C4-2B (cell line): ENCODE data around the gene RPL27A.

Experiments used
- H3K27ac ChIP-seq: fragments of 450-650 bp; 2 replicates; pipeline ENCODE4 v1.5.1; 2017
- ZFX ChIP-seq: fragments of 450-650 bp; IDR thresholded peaks from 2 replicates; pipeline ENCODE4 v1.6.1; 2017
- TF ChIP-seq, protein P1 (sequence below): fragments of 450-650 bp; conservative IDR thresholded peaks from 2 replicates; pipeline ENCODE4 v1.5.1; 2017; ENCODE audit warnings: mild to moderate bottlenecking

Gene RPL27A

DNA sequence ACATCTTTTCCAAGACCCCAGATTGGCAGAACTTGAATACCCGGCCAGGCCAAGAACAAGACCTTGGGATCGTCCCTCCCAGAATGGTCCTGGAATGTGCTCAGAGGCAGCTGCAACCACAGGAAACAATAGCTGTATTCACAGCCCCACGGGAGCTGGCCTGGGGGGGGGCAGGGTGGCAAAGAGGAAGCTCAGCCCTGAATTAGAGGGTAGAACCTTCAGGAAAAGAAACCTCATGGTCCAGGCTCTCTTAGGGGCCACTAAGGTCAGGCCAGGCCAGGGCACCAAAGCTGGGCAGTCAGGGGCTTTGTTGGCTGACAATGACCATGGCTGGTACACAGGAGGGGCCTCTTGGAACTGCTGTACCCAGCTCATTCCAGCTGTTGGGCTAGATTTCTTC is 17.3 kb downstream of the RPL27A start:
- no peak overlapping the region for H3K27ac ChIP-seq
- TF ChIP-seq ZFX = no peak
- TF ChIP-seq, protein P1, sequence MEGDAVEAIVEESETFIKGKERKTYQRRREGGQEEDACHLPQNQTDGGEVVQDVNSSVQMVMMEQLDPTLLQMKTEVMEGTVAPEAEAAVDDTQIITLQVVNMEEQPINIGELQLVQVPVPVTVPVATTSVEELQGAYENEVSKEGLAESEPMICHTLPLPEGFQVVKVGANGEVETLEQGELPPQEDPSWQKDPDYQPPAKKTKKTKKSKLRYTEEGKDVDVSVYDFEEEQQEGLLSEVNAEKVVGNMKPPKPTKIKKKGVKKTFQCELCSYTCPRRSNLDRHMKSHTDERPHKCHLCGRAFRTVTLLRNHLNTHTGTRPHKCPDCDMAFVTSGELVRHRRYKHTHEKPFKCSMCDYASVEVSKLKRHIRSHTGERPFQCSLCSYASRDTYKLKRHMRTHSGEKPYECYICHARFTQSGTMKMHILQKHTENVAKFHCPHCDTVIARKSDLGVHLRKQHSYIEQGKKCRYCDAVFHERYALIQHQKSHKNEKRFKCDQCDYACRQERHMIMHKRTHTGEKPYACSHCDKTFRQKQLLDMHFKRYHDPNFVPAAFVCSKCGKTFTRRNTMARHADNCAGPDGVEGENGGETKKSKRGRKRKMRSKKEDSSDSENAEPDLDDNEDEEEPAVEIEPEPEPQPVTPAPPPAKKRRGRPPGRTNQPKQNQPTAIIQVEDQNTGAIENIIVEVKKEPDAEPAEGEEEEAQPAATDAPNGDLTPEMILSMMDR = no peak

DNA sequence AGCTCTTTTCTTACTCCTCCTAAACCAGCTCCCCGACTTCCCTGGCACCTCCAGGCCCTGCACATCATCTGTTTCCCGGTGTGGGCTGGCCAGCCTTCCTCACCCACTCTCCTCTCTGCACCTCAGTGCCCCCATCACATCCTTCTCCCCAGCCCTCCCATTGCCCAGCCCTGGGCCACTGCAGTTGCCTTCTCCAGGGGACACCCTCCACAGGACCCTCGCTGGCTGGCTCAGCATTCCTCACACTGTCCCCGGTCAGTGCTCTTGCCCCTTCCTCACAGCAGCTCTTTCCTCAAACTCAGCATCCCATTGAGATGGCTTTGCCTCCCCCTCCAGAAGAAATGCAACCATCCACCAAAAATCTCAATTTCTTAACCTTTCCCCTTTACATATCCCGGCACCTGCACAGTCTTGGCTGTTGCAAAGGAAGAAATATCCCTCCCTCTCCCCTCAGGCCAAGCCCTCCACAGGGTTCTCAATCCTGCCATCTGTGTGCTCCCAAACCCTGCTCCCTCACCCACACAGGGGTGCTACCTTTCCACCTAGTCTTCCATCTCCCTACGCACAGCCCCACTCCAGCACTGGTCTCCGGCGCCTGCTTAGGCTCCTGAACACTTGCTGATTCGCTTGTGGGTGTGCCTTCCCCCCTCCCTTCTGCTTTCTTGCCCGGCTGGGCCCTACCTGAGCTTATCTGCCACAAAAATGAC is 19.5 kb downstream of the RPL27A start:
- H3K27ac ChIP-seq = no peak overlapping the region
- TF ChIP-seq, protein P1 = no peak

DNA sequence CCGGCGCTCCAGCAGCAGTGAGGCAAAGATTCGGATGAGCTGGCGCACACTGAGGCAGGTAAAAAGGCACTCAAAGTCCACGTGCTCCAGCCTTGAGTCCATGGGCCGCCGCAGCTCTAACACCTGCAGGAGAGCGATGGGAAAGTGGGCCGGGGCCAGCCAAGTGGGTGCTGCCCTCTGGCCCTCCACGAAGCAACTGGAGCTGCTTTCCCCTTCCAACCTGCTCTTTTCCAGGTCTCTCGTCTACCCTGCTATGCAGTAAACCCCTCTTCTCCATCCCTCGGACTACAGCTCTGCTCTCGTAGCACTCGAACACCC is 20.0 kb downstream of the RPL27A start:
- H3K27ac ChIP-seq = no peak overlapping the region
- TF ChIP-seq, protein P1 = no peak
- no peak for TF ChIP-seq ZFX

DNA sequence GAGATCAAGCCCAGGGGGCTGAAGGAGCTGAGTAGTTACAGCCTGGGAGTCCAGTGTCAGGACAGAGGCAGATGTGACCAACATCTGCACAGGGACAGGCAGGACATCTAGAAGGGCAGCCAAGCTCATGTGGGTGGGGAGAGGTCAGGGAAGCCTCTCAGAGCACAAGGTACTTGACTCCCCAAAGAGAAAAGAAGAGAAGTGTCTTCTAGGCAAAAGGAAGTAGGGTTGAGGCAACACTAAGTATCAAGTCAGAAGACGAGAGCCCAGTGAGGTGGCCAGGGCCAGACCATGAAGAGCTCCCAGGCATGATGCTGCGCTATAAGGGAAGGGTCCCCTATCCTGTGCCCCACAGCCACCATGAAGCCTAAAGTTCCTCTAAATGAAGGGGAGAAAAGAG is 21.5 kb downstream of the RPL27A start:
- TF ChIP-seq ZFX = no peak
- TF ChIP-seq, protein P1 = no peak
- no peak overlapping the region for H3K27ac ChIP-seq

DNA sequence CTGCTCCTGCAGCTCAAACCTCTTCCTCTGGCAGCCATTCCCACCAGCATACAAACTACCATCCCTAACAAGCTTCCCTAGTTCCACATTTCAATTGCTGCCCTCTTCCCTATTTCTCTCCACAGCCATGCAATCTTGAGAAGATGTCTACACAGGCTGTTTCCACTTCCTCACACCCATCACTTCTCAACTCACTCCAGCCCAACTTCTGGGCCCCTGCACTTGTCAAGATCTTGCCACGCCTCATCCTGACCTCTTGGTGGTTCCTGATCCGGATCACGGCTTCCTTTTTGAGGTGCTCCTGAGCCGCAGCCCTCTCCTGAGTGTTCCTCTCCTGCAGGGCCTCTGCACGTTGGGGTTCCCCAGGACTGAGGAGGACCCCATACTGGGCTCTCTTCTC is 22.6 kb downstream of the RPL27A start:
- H3K27ac ChIP-seq = no peak overlapping the region
- no peak for TF ChIP-seq ZFX
- TF ChIP-seq, protein P1 = no peak

DNA sequence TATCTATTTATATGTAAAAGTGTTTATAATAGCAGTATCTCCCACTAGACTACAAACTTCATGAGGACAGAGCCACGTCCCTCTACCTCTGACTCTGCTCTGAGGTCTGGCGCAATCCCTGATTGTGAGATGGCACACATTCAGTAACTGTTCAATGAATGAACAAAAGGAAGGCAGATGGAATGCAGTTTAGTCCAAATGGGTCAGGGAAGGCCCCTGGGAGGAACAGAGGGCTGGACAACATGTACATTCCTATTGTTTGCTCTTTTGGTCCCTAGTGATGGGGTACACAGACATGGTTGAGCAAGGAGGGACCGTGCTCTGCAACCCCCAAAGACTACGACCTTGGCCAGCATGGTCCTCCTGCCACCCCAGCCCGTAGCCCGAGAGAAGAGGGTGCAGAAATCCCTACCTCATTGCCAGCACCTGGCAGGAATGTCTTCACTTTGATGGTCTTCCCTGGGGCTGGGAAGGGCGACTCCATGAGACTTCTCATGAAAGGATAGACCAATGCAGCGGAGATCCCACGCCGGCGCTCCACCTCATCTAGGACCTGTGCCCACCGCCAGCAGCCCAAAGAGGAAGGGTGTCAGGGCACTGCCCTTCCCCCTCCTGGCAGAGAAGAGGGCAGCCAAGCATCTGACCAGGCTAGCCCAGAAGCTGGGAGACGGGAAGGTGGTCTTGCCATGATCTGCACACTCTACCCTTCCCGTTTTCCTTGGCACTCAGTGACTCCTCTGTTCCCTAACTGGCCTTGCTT is 24.3 kb downstream of the RPL27A start:
- no peak overlapping the region for H3K27ac ChIP-seq
- no peak for TF ChIP-seq ZFX
- TF ChIP-seq, protein P1 = no peak

DNA sequence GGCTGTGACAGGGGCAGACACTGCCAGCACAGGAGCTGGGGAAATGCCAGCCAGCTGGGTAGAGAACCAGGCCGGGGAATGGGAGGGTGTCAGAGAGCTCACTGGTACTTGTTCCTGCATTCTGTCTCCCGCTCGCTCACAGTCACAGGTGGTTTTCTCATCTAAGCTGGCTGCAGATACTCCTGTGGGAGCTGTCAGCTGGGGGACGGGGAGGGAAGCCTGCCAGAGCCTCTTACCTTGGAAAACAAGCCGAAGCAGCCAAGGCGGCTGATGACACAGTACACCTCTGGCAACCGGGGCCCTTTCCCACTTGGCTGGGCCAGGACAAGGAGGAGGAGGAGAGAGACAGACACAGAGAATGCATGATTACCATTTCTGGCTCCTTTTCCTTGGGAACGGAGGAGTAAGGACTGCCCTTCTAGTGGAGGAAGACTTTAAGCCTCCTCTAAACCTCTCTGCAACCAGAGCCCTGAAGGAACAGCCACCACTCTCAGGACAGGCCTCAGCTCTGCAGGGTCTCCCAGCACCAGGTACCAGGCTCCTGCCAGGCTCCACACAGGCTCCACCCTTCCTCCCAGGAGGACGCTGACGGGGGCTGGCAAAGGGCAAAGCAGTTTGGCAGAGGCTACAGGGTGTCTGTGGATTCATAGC is 25.1 kb downstream of the RPL27A start:
- TF ChIP-seq, protein P1 = no peak
- TF ChIP-seq ZFX = no peak
- no peak overlapping the region for H3K27ac ChIP-seq
